ENCODE measurements around the gene SLIT3.

The SLIT3 gene

DNA sequence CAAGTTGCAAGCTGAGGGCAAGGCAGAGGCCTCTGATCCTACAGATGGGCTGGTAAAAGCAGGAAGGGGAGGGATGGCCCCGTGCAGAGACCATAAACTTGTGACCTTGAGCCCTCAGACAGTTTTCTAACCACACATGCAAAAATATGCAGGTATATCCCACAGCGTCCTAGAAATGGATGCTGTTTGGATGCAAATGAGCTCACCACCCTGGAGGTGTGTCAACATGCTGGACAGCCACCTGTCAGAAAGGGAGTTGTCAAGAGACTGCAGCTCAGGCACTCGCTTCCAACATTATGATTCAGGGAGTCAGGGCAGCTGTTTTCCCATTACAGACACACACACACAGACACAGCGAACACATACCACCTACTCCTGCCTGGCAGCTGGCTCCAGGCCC lies 624.4 kb downstream of the SLIT3 start:
- Histone ChIP-seq H3K79me2 (ENCODE audit: low read length) (no peaks in the 10 kb centered on the region), H2AFZ (ENCODE audit: low read depth, low read length) (no peak overlapping the region), H3K27me3 (ENCODE audit: low read depth, low read length) (no peaks in the 10 kb centered on the region), H3K36me3 (replicated peaks; ENCODE audit: low read depth, low read length) (no peaks in the 10 kb centered on the region), H3K9ac (ENCODE audit: low read length) (no peak overlapping the region), H3K27ac (ENCODE audit: low read length) (no peak overlapping the region), H3K9me3 (ENCODE audit: insufficient read depth, low read length) (no peaks in the 10 kb centered on the region), H3K4me3 (ENCODE audit: low read length) (no peak overlapping the region), H3K4me1 (ENCODE audit: low read length) (no peaks in the 10 kb centered on the region), H3K4me2 (ENCODE audit: low read length) (no peak overlapping the region), H4K20me1 (ENCODE audit: insufficient read depth, low read length) (no peaks in the 10 kb centered on the region)
- TF ChIP-seq EZH2phosphoT487 (IDR thresholded peaks at IDR 0.05; ENCODE audit: low read depth), result no peak
- TF ChIP-seq, protein P1, sequence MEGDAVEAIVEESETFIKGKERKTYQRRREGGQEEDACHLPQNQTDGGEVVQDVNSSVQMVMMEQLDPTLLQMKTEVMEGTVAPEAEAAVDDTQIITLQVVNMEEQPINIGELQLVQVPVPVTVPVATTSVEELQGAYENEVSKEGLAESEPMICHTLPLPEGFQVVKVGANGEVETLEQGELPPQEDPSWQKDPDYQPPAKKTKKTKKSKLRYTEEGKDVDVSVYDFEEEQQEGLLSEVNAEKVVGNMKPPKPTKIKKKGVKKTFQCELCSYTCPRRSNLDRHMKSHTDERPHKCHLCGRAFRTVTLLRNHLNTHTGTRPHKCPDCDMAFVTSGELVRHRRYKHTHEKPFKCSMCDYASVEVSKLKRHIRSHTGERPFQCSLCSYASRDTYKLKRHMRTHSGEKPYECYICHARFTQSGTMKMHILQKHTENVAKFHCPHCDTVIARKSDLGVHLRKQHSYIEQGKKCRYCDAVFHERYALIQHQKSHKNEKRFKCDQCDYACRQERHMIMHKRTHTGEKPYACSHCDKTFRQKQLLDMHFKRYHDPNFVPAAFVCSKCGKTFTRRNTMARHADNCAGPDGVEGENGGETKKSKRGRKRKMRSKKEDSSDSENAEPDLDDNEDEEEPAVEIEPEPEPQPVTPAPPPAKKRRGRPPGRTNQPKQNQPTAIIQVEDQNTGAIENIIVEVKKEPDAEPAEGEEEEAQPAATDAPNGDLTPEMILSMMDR (IDR thresholded peaks at IDR 0.05; ENCODE audit: low read depth, low read length), result no peak

DNA sequence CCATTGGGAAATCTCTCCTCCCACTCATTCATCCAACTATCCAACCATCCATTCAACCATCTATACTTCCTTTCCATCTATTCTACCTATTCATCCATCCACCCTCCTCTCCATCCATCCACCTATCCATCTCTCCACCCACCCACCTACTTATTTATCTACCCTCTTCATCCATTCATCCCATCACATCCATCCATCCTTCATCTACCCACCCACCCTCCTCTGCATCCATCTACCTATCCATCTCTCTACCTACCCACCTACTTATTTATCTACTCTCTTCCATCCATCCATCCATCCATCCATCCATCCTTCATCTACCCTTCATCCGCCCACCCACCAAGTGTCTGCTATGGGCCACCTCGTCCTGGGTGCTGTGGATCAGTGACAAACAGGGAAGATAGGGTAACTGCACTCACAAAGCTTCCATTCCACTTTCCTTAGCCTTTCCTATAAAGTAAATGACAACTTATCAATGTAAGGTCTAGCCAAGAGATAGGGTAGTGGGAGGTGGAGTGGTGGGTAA lies 625.0 kb downstream of the SLIT3 start:
- no peak overlapping the region for H3K4me2 ChIP-seq (ENCODE audit: low read length)
- no peaks in the 10 kb centered on the region for H3K9me3 ChIP-seq (ENCODE audit: insufficient read depth, low read length)
- no peaks in the 10 kb centered on the region for H3K4me1 ChIP-seq (ENCODE audit: low read length)
- TF ChIP-seq, protein P1 (IDR thresholded peaks at IDR 0.05; ENCODE audit: low read depth, low read length), result no peak
- TF ChIP-seq EZH2phosphoT487 (IDR thresholded peaks at IDR 0.05; ENCODE audit: low read depth), result no peak
- no peaks in the 10 kb centered on the region for H4K20me1 ChIP-seq (ENCODE audit: insufficient read depth, low read length)
- no peak overlapping the region for H3K9ac ChIP-seq (ENCODE audit: low read length)
- H3K27me3 ChIP-seq (ENCODE audit: low read depth, low read length), result no peaks in the 10 kb centered on the region
- H3K27ac ChIP-seq (ENCODE audit: low read length), result no peak overlapping the region
- H3K4me3 ChIP-seq (ENCODE audit: low read length), result no peak overlapping the region
- H3K79me2 ChIP-seq (ENCODE audit: low read length), result no peaks in the 10 kb centered on the region
- H2AFZ ChIP-seq (ENCODE audit: low read depth, low read length), result no peak overlapping the region
- H3K36me3 ChIP-seq (replicated peaks; ENCODE audit: low read depth, low read length), result no peaks in the 10 kb centered on the region

DNA sequence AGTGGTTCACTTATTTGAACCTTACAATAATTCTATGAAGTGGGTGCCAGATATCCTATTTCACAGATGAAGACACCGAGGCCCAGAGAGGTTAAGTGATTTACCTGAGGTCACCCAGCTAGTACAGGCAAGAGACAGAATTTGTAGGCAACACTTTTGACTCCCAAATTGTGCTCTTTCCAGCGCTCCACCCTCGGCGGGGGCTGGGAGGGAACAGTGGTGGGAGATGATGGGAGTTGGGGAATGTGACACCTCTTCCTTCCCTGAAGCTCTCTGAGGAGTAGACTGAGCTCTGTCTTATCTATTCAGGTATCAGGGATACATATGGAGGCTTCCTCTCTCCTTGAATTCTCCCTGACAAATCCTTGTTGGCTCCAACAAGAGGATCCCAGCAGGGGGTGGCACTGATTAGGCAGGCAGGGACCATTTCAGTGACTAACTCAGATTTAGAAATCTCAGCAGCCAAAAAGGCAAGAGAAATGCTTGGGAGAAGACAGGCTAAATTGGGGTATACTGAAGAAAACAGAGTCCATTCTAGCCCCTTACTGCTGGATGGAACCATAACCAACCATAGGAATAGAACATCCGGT lies 626.0 kb downstream of the SLIT3 start:
- Histone ChIP-seq H4K20me1 (ENCODE audit: insufficient read depth, low read length) (no peaks in the 10 kb centered on the region), H3K27me3 (ENCODE audit: low read depth, low read length) (no peaks in the 10 kb centered on the region), H2AFZ (ENCODE audit: low read depth, low read length) (no peak overlapping the region), H3K4me1 (ENCODE audit: low read length) (no peaks in the 10 kb centered on the region), H3K4me3 (ENCODE audit: low read length) (no peak overlapping the region), H3K79me2 (ENCODE audit: low read length) (no peaks in the 10 kb centered on the region), H3K36me3 (replicated peaks; ENCODE audit: low read depth, low read length) (no peaks in the 10 kb centered on the region), H3K4me2 (ENCODE audit: low read length) (no peak overlapping the region), H3K27ac (ENCODE audit: low read length) (no peak overlapping the region), H3K9me3 (ENCODE audit: insufficient read depth, low read length) (no peaks in the 10 kb centered on the region), H3K9ac (ENCODE audit: low read length) (no peak overlapping the region)
- TF ChIP-seq, protein P1 (IDR thresholded peaks at IDR 0.05; ENCODE audit: low read depth, low read length), result no peak

DNA sequence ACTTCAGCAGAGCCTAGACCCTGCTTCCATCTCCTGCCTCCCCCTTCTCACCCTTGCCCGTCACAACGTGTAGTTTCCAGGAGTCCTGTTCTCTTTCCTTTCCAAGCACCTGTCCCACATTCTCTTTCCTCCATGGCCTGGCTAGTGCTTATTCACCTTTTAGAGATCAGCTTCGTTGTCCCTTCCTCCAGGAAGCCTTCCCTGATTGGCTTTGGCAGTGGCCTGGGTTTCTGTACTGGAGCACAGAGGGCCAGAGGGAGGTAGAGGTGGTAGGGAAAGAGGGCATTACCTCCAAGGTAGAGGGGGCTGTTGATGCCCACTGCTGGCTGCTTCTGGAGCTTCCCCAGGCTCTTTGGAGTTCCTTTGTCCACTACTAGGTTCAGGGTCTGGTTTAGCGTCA lies 628.1 kb downstream of the SLIT3 start:
- no peaks in the 10 kb centered on the region for H3K27me3 ChIP-seq (ENCODE audit: low read depth, low read length)
- no peaks in the 10 kb centered on the region for H3K4me1 ChIP-seq (ENCODE audit: low read length)
- H3K4me3 ChIP-seq (ENCODE audit: low read length), result no peak overlapping the region
- TF ChIP-seq EZH2phosphoT487 (IDR thresholded peaks at IDR 0.05; ENCODE audit: low read depth), result no peak
- TF ChIP-seq, protein P1 (IDR thresholded peaks at IDR 0.05; ENCODE audit: low read depth, low read length), result no peak
- H3K9ac ChIP-seq (ENCODE audit: low read length), result no peak overlapping the region
- no peak overlapping the region for H2AFZ ChIP-seq (ENCODE audit: low read depth, low read length)
- no peak overlapping the region for H3K4me2 ChIP-seq (ENCODE audit: low read length)
- no peaks in the 10 kb centered on the region for H3K36me3 ChIP-seq (replicated peaks; ENCODE audit: low read depth, low read length)
- H3K9me3 ChIP-seq (ENCODE audit: insufficient read depth, low read length), result no peaks in the 10 kb centered on the region
- H4K20me1 ChIP-seq (ENCODE audit: insufficient read depth, low read length), result no peaks in the 10 kb centered on the region
- H3K27ac ChIP-seq (ENCODE audit: low read length), result no peak overlapping the region
- no peaks in the 10 kb centered on the region for H3K79me2 ChIP-seq (ENCODE audit: low read length)
